Measurements from ENCODE around the gene RNPEP.
"Not testable (repeated sequence)": the region's sequence is repeated elsewhere in the genome, so short reads cannot be mapped to it uniquely, and the experiment has no call there.

Gene RNPEP

DNA sequence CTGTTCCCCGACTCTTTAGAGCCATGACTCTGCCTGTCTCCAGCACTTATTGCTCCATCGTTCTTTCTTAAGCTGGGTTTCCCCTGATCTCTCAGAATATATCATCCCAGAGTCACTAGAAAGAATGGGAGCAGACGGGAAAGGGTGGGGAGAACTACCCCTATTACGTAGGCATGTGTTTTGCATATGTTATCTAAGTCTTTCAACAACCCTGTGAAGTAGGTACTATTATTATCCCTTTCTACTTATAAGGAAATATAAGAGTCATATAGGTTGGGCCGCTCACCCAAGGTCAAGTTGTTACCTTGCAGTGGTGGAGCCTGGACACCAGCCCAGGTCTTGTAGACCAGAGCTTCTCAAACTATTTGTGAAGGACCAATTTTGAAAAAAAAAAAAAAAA, 66.7 kb downstream of the RNPEP start:
- TF ChIP-seq, protein P1, sequence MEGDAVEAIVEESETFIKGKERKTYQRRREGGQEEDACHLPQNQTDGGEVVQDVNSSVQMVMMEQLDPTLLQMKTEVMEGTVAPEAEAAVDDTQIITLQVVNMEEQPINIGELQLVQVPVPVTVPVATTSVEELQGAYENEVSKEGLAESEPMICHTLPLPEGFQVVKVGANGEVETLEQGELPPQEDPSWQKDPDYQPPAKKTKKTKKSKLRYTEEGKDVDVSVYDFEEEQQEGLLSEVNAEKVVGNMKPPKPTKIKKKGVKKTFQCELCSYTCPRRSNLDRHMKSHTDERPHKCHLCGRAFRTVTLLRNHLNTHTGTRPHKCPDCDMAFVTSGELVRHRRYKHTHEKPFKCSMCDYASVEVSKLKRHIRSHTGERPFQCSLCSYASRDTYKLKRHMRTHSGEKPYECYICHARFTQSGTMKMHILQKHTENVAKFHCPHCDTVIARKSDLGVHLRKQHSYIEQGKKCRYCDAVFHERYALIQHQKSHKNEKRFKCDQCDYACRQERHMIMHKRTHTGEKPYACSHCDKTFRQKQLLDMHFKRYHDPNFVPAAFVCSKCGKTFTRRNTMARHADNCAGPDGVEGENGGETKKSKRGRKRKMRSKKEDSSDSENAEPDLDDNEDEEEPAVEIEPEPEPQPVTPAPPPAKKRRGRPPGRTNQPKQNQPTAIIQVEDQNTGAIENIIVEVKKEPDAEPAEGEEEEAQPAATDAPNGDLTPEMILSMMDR (conservative IDR thresholded peaks at IDR 0.05; ENCODE audit: low read length) = no peak
- no peak for DNase-seq (ENCODE audit: low read depth)
- H3K4me3 ChIP-seq (ENCODE audit: low read length) = no peak overlapping the region

- H3K4me3 ChIP-seq (ENCODE audit: low read length) = no peak overlapping the region
- DNase-seq (ENCODE audit: low read depth) = no peak
- TF ChIP-seq, protein P1 (conservative IDR thresholded peaks at IDR 0.05; ENCODE audit: low read length) = no peak
These were observed 71.6 kb downstream of the RNPEP start for GRCh38 chr1:202054094-202054493.

GRCh38 chr1:202054673-202055072, 72.2 kb downstream of the RNPEP start:
- not testable (repeated sequence) for DNase-seq (ENCODE audit: low read depth); H3K4me3 ChIP-seq (ENCODE audit: low read length)

Data from AG10803 (cell line).